HEK293T (cell line): ENCODE results near the gene TENT4A.

Experiments
- LEF1 ChIP-seq: fragments of 450-650 bp; IDR thresholded peaks from 2 replicates; pipeline ENCODE4 v1.6.1; 2017; ENCODE audit warnings: mild to moderate bottlenecking, borderline replicate concordance
- SP1 ChIP-seq: fragments of 450-650 bp; IDR thresholded peaks from 2 replicates; pipeline ENCODE4 v1.6.1; 2017
- TARDBP ChIP-seq: fragments of 450-650 bp; IDR thresholded peaks from 2 replicates; pipeline ENCODE4 v1.6.1; 2016

- TF ChIP-seq TARDBP (no peak), SP1 (no peak), LEF1 (no peak)
These were observed 37.9 kb downstream of the TENT4A start for GRCh38 chr5:6750951-6751685.
